Stimulated activated CD8-positive, alpha-beta memory T cell treated with anti-CD3 and anti-CD28 coated beads, Interleukin-7, amount 100 ng/mL, for 1 hour (primary cell): Measurements from ENCODE around the gene RHBG.

Source experiments
- DNase-seq, 2 donors: peaks; one replicate each; pipeline ENCODE4 v3.0.0-alpha.2; 2020; ENCODE audit warnings: low read depth in 2 of 2

Gene RHBG

GRCh38 chr1:156407344-156407743 lies 38.3 kb downstream of the RHBG start:
- DNase-seq: no peak

- DNase-seq: no peak
Measured at GRCh38 chr1:156407760-156408159, 38.7 kb downstream of the RHBG start.

- DNase-seq: no peak
Measured at GRCh38 chr1:156409439-156409838, 40.4 kb downstream of the RHBG start.

- no peak for DNase-seq
Measured at GRCh38 chr1:156410238-156410637, 41.2 kb downstream of the RHBG start.

- DNase-seq: no peak
Measured at GRCh38 chr1:156410740-156411139, 41.7 kb downstream of the RHBG start.

GRCh38 chr1:156412653-156413321 lies 43.8 kb downstream of the RHBG start:
- DNase-seq: no peak

- no peak for DNase-seq
Measured at GRCh38 chr1:156413391-156414246, 44.6 kb downstream of the RHBG start.

GRCh38 chr1:156414461-156415064 lies 45.6 kb downstream of the RHBG start:
- no peak for DNase-seq

GRCh38 chr1:156416993-156417392 lies 48.0 kb downstream of the RHBG start:
- DNase-seq: no peak

GRCh38 chr1:156417401-156418020 lies 48.5 kb downstream of the RHBG start:
- DNase-seq: no peak

- no peak for DNase-seq
Measured at GRCh38 chr1:156418416-156419070, 49.5 kb downstream of the RHBG start.

GRCh38 chr1:156419854-156420204 lies 50.8 kb downstream of the RHBG start:
- DNase-seq: peak in 1 of 2 donors; percentile 21

- peak in 1 of 2 donors; percentile 12 for DNase-seq
Measured at GRCh38 chr1:156420205-156421061, 51.4 kb downstream of the RHBG start.

- DNase-seq: peak; percentile 29 to 30
Measured at GRCh38 chr1:156421062-156421938, 52.3 kb downstream of the RHBG start.

GRCh38 chr1:156421939-156422601 lies 53.1 kb downstream of the RHBG start:
- DNase-seq: no peak

- DNase-seq: no peak
Measured at GRCh38 chr1:156422602-156423091, 53.6 kb downstream of the RHBG start.

GRCh38 chr1:156423422-156424352 lies 54.7 kb downstream of the RHBG start:
- DNase-seq: no peak
